Nephron (organoid): ENCODE results near the gene SUMO3.

Experiments used
- H3K27ac Mint-ChIP-seq, 3 experiments: 2 replicates each; pipeline ENCODE4 v1.8.0; 2020; ENCODE audit warnings: mixed read lengths in 3 of 3, mild to moderate bottlenecking in 2 of 3, moderate library complexity in 1 of 3
- H3K27me3 Mint-ChIP-seq: 2 replicates; pipeline ENCODE4 v1.8.0; 2021; ENCODE audit warnings: low read depth, mild to moderate bottlenecking, moderate library complexity, mixed read lengths
- H3K36me3 Mint-ChIP-seq: 2 replicates; pipeline ENCODE4 v1.8.0; 2020; ENCODE audit warnings: low read depth, mixed read lengths
- H3K4me1 Mint-ChIP-seq: 2 replicates; pipeline ENCODE4 v1.8.0; 2020; ENCODE audit warnings: mixed read lengths
- H3K4me3 Mint-ChIP-seq, 3 experiments: 2 replicates each; pipeline ENCODE4 v1.8.0; 2020; ENCODE audit warnings: mild to moderate bottlenecking in 3 of 3, mixed read lengths in 3 of 3, moderate library complexity in 2 of 3
- H3K9me3 Mint-ChIP-seq: 2 replicates; pipeline ENCODE4 v1.8.0; 2020; ENCODE audit warnings: mixed read lengths
- CTCF ChIP-seq, 3 experiments: fragments of 200-600 bp; sonication (generic); IDR thresholded peaks; one replicate each; pipeline ENCODE4 v1.5.0; 2021; ENCODE audit warnings: antibody characterized with exemption in 3 of 3; ENCODE audit not compliant: unreplicated experiment in 3 of 3

SUMO3 gene

GRCh38 chr21:44845418-44846223 lies 27.8 kb upstream of the SUMO3 start:
- Mint-ChIP-seq H3K27me3 (peaks cover 19% of the 10 kb centered on the region), H3K36me3 (peaks cover 18% of the 10 kb centered on the region), H3K27ac (no peak overlapping the region), H3K4me1 (peaks cover 12% of the 10 kb centered on the region), H3K4me3 (peak overlapping the region; percentile 42 to 58 (median 49)), H3K9me3 (no peaks in the 10 kb centered on the region)
- peak in 2 of 3 experiments; percentile 19 to 32 for TF ChIP-seq CTCF (IDR thresholded peaks at IDR 0.05; ENCODE audit: unreplicated experiment in 3 of 3)

- Mint-ChIP-seq H3K36me3 (peaks cover 9% of the 10 kb centered on the region), H3K4me1 (peaks cover 12% of the 10 kb centered on the region), H3K9me3 (no peaks in the 10 kb centered on the region), H3K4me3 (peak overlapping the region in 2 of 3 experiments; percentile 32 to 51), H3K27ac (peak overlapping the region in 1 of 3 experiments; percentile 79), H3K27me3 (peaks cover 25% of the 10 kb centered on the region)
- TF ChIP-seq CTCF (IDR thresholded peaks at IDR 0.05; ENCODE audit: unreplicated experiment in 3 of 3), result no peak
Measured at GRCh38 chr21:44844256-44844655, 26.4 kb upstream of the SUMO3 start.

- H3K9me3 Mint-ChIP-seq, result no peaks in the 10 kb centered on the region
- H3K4me1 Mint-ChIP-seq, result peaks cover 12% of the 10 kb centered on the region
- H3K27ac Mint-ChIP-seq, result no peak overlapping the region
- no peak overlapping the region for H3K4me3 Mint-ChIP-seq
- peaks cover 28% of the 10 kb centered on the region for H3K27me3 Mint-ChIP-seq
- TF ChIP-seq CTCF (IDR thresholded peaks at IDR 0.05; ENCODE audit: unreplicated experiment in 3 of 3), result no peak
- H3K36me3 Mint-ChIP-seq, result no peaks in the 10 kb centered on the region
Measured at GRCh38 chr21:44842721-44843445, 25.0 kb upstream of the SUMO3 start.

- no peaks in the 10 kb centered on the region for H3K9me3 Mint-ChIP-seq
- no peak for TF ChIP-seq CTCF (IDR thresholded peaks at IDR 0.05; ENCODE audit: unreplicated experiment in 3 of 3)
- no peak overlapping the region for H3K4me3 Mint-ChIP-seq
- H3K4me1 Mint-ChIP-seq, result peaks cover 12% of the 10 kb centered on the region
- no peak overlapping the region for H3K27ac Mint-ChIP-seq
- peaks cover 25% of the 10 kb centered on the region for H3K27me3 Mint-ChIP-seq
- H3K36me3 Mint-ChIP-seq, result no peaks in the 10 kb centered on the region
Measured at GRCh38 chr21:44842087-44842486, 24.2 kb upstream of the SUMO3 start.

GRCh38 chr21:44840771-44841170 lies 22.9 kb upstream of the SUMO3 start:
- H3K9me3 Mint-ChIP-seq, result no peaks in the 10 kb centered on the region
- no peaks in the 10 kb centered on the region for H3K36me3 Mint-ChIP-seq
- no peak overlapping the region for H3K27ac Mint-ChIP-seq
- H3K27me3 Mint-ChIP-seq, result peaks cover 28% of the 10 kb centered on the region
- no peak overlapping the region for H3K4me3 Mint-ChIP-seq
- peaks cover 4% of the 10 kb centered on the region for H3K4me1 Mint-ChIP-seq
- no peak for TF ChIP-seq CTCF (IDR thresholded peaks at IDR 0.05; ENCODE audit: unreplicated experiment in 3 of 3)
